Suppressor macrophage treated with lipopolysaccharide for 1 hour (primary cell): ENCODE results near the gene PRR12.

ENCODE experiments used
- DNase-seq, 3 donors: peaks; one replicate each; pipeline ENCODE4 v3.0.0-alpha.2; 2020 to 2022

Gene PRR12

GRCh38 chr19:49651029-49651819 lies 60.2 kb downstream of the PRR12 start:
- no peak for DNase-seq

- no peak for DNase-seq
Observed at GRCh38 chr19:49651820-49652550, 61.0 kb downstream of the PRR12 start.

- no peak for DNase-seq
Observed at GRCh38 chr19:49652551-49653465, 61.8 kb downstream of the PRR12 start.

GRCh38 chr19:49653466-49653806 lies 62.5 kb downstream of the PRR12 start:
- DNase-seq, result no peak

GRCh38 chr19:49654581-49654980 lies 63.6 kb downstream of the PRR12 start:
- no peak for DNase-seq

- no peak for DNase-seq
Observed at GRCh38 chr19:49655570-49656455, 64.8 kb downstream of the PRR12 start.

GRCh38 chr19:49656456-49657109 lies 65.6 kb downstream of the PRR12 start:
- DNase-seq, result no peak

GRCh38 chr19:49657493-49658138 lies 66.6 kb downstream of the PRR12 start:
- no peak for DNase-seq

GRCh38 chr19:49658139-49658517 lies 67.1 kb downstream of the PRR12 start:
- DNase-seq, result no peak

- DNase-seq, result no peak
Observed at GRCh38 chr19:49658566-49659442, 67.8 kb downstream of the PRR12 start.

- no peak for DNase-seq
Observed at GRCh38 chr19:49660338-49660961, 69.5 kb downstream of the PRR12 start.

GRCh38 chr19:49662011-49662410 lies 71.0 kb downstream of the PRR12 start:
- no peak for DNase-seq

GRCh38 chr19:49663224-49663623 lies 72.2 kb downstream of the PRR12 start:
- DNase-seq, result no peak

GRCh38 chr19:49664171-49665035 lies 73.4 kb downstream of the PRR12 start:
- DNase-seq, result peak; percentile 77 to 93 (median 90)

GRCh38 chr19:49665036-49665350 lies 74.0 kb downstream of the PRR12 start:
- no peak for DNase-seq

GRCh38 chr19:49665351-49666119 lies 74.6 kb downstream of the PRR12 start, which contains the start of the genes BCL2L12 and IRF3:
BCL2L12 (plus strand) TSS chr19:49665933; CDS start chr19:49666693, 760 bp downstream.
IRF3 (minus strand) TSS chr19:49665857; CDS start chr19:49664838, 1,019 bp downstream.
- DNase-seq, result peak; percentile 99

GRCh38 chr19:49666120-49666444 lies 75.1 kb downstream of the PRR12 start:
- DNase-seq, result no peak

GRCh38 chr19:49667473-49667872 lies 76.5 kb downstream of the PRR12 start:
- DNase-seq, result no peak
